GM12872 (cell line): Measurements from ENCODE around the gene STRA8.

ENCODE experiments used
- TF ChIP-seq, protein P1 (sequence below): IDR thresholded peaks from 3 replicates; pipeline ENCODE4 v1.5.1; 2011; ENCODE audit warnings: low read depth, mild to moderate bottlenecking, low read length, moderate library complexity; ENCODE audit not compliant: insufficient read depth

Gene STRA8

DNA sequence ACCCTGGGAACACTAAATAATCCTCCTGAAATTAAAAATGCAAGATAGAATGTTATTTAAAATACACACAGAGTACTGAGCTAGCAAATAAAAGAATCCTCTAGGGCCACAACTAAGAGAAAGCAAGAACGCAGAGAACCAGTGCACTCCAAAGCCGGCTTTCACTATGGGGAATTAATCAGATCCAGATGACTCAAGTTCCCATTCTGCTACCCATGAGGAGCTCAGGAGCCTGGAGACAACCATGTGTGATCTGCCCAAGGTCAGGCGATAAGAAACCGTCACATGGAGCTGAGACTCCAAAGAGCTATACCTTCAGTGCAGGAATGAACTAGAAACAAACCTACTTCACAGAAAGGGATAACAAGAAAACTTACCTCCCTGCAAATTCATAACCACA is 43.7 kb upstream of the STRA8 start:
- TF ChIP-seq, protein P1, sequence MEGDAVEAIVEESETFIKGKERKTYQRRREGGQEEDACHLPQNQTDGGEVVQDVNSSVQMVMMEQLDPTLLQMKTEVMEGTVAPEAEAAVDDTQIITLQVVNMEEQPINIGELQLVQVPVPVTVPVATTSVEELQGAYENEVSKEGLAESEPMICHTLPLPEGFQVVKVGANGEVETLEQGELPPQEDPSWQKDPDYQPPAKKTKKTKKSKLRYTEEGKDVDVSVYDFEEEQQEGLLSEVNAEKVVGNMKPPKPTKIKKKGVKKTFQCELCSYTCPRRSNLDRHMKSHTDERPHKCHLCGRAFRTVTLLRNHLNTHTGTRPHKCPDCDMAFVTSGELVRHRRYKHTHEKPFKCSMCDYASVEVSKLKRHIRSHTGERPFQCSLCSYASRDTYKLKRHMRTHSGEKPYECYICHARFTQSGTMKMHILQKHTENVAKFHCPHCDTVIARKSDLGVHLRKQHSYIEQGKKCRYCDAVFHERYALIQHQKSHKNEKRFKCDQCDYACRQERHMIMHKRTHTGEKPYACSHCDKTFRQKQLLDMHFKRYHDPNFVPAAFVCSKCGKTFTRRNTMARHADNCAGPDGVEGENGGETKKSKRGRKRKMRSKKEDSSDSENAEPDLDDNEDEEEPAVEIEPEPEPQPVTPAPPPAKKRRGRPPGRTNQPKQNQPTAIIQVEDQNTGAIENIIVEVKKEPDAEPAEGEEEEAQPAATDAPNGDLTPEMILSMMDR, result no peak

DNA sequence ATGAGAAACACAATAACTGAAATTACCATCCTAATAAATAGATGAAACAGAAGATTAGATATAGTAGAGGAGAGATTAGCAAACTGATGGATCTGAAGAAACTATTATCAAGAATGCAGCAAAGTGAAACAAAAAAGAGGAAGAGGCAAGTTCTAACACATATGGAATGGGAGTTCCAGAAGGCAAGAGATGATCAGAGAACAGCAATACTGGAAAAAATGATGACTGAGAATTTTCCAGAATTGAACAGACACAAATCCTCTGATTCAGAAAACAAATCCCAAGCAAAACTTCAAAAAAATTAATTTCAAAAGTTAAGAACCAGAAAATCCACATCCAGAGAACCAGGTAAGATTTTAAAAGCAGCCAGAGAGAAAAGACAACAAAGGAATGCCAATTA is 42.9 kb upstream of the STRA8 start:
- TF ChIP-seq, protein P1, result no peak

DNA sequence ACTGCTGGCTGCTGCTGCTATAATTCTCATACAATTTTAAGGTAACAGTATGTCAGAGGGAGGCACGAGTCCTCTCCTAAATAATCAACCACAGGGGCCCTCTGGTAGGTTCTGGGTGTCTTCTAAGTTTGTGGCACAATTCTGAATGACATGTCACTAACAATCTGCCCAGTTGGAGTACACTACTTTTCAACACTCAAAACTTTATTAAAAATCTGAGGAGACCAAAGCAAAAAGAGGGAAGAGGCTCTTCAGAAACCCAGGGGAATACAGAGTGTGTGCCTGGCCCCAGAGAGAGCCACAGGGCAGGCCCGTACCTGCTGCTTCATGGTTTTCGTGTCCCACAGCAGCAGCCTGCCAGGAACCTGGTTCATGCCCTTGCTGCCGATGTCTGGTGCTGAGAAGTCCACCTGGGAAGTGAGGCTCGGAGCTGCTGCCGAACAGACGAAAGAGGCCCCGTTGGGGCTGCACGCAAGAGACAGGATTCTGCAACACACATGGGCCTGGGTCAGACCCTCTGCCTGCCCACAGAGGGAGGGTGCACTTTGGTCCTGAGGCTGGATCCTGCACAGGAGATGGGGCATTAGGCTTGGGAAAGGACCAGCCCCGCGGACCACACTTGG is 40.6 kb upstream of the STRA8 start:
- TF ChIP-seq, protein P1, result no peak

DNA sequence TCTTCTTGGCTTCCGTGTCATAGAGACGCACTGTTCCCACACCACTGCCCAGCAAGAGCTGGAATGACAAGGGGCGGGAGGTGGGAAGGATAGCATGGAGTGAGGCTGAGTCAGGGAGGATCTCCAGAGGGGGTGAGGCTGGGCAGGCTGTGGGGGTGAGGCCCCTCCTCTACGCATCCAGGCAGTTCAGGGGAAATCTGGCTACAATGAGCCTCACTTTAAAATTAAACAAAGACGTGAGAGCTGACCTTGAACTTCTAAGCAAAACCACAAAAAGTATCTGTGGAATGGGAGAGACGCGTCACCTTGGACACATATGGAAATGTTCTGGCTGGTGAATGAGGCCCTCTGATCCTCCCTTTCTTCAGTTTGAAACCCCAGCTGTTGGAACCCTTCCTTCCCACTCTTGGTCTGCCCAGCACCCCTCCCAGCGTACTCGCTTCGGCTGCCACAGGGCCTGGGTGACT is 40.0 kb upstream of the STRA8 start:
- TF ChIP-seq, protein P1, result no peak

GRCh38 chr7:135194494-135195095 is 39.0 kb upstream of the STRA8 start:
- TF ChIP-seq, protein P1, result no peak

- TF ChIP-seq, protein P1, result no peak
Observed at GRCh38 chr7:135195156-135195555, 38.5 kb upstream of the STRA8 start.

- TF ChIP-seq, protein P1, result no peak
Observed at GRCh38 chr7:135195968-135196629, 37.5 kb upstream of the STRA8 start.
